Colonic mucosa (tissue), 4 donors: ENCODE results near the gene RPS5. TPM values are rescaled to one million over a fixed set of nuclear protein-coding genes. Genes with fewer than 3 reads are reported as not detected.

ENCODE experiments used
- DNase-seq: peaks from one replicate; pipeline ENCODE4 v3.0.0-alpha.2; 2020
- H3K27ac ChIP-seq: fragments of 200-600 bp; one replicate; pipeline ENCODE4 v1.8.0; 2021
- H3K27me3 ChIP-seq: fragments of 200-600 bp; one replicate; pipeline ENCODE4 v1.8.0; 2021
- H3K36me3 ChIP-seq: fragments of 200-600 bp; one replicate; pipeline ENCODE4 v1.8.0; 2021
- H3K4me1 ChIP-seq: fragments of 200-600 bp; one replicate; pipeline ENCODE4 v1.8.0; 2021; ENCODE audit warnings: mild to moderate bottlenecking
- H3K4me3 ChIP-seq: fragments of 200-600 bp; one replicate; pipeline ENCODE4 v1.8.0; 2021
- H3K9ac ChIP-seq, 2 donors: one replicate each; pipeline ENCODE4 v1.7.0; 2013; ENCODE audit warnings: control low read depth in 2 of 2, low read depth in 2 of 2, low read length in 2 of 2
- H3K9me3 ChIP-seq: fragments of 200-600 bp; one replicate; pipeline ENCODE4 v1.8.0; 2021
- CTCF ChIP-seq: fragments of 200-600 bp; IDR thresholded peaks from one replicate; pipeline ENCODE4 v1.8.0; 2022; ENCODE audit warnings: antibody characterized with exemption, mild to moderate bottlenecking
- intact Hi-C: fragments of 100-400 bp; cut with DNase I; formaldehyde crosslinking; loops from one replicate; pipeline ENCODE4 v1.14.1; 2022
- total RNA-seq, 2 donors: library from RNA; stranded (reverse); fragmentation: NEBNext Ultra II Directional in 1 of 2; extraction: Animal tissue kit (Norgen Biotek cat#: 25700) in 1 of 2; gene quantifications; one replicate each; pipeline ENCODE4 v1.2.1, GENCODE V29; 2021
- donor health status: healthy.
- donor health status: DM: no; HTN: no; CAD: no.
- donor health status: DM: no; HTN: no; CAD: no.

Gene RPS5
- total RNA-seq, 2 donors from 2014 or later: 781 to 884 TPM

GRCh38 chr19:58352760-58353671 is 34.1 kb upstream of the RPS5 start, which contains the start of gene A1BG:
Gene A1BG (minus strand): TSS chr19:58353492. CDS start chr19:58353437, 55 bp downstream.
- H3K27ac ChIP-seq: no peak within 1 kb of the TSS
- no peak for DNase-seq
- intact Hi-C loops: no loop called here
- TF ChIP-seq CTCF: no peak
- no peaks in the 10 kb centered on the region for H3K9me3 ChIP-seq
- peaks cover 6% of the 10 kb centered on the region for H3K27me3 ChIP-seq
- H3K36me3 ChIP-seq: no peaks in the 10 kb centered on the region
- no peak within 1 kb of the TSS for H3K4me3 ChIP-seq
- no peak within 1 kb of the TSS for H3K9ac ChIP-seq
- no peaks in the 10 kb centered on the region for H3K4me1 ChIP-seq

DNA sequence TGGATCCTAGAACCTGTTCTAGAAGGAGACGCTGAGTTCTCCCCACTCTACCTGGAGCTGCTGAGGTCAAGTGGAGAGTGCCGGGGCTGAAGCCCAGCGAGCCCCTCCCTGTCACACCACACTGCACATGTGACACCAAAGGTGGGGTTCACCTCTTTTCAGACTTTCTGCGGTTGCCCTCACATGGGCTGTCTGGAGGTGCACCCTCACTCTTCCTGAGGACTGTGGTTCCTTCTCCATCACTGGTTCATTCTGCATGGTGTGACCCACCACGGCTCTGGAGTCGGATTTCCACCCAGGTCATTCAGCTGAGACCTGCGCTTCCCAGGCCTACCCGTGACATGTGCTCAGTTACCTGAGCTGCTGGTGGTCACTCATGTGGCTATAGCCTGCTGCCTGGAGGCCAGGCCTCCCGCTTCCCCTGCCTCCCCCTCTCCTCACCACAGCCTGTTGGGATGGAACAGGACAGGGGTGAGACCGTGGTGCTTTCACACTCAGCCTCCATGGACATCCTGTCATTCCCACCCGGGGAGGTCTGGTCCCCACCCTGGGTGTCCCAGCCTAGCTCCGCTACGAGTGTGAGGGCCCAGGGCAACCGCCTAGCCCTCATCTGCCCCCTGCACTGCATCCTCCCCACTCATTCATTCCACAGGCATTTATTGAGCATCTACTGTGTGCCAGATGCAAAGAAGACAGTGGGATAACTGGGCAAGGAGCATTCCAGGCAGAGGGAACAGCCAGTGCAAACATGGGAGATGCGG is 33.2 kb upstream of the RPS5 start:
- Histone ChIP-seq H3K27me3 (peaks cover 5% of the 10 kb centered on the region), H3K9me3 (no peaks in the 10 kb centered on the region), H3K9ac (no peak overlapping the region), H3K4me3 (no peak overlapping the region), H3K36me3 (no peaks in the 10 kb centered on the region), H3K4me1 (no peaks in the 10 kb centered on the region), H3K27ac (no peak overlapping the region)
- intact Hi-C loops: no loop called here
- no peak for TF ChIP-seq CTCF
- DNase-seq: no peak

DNA sequence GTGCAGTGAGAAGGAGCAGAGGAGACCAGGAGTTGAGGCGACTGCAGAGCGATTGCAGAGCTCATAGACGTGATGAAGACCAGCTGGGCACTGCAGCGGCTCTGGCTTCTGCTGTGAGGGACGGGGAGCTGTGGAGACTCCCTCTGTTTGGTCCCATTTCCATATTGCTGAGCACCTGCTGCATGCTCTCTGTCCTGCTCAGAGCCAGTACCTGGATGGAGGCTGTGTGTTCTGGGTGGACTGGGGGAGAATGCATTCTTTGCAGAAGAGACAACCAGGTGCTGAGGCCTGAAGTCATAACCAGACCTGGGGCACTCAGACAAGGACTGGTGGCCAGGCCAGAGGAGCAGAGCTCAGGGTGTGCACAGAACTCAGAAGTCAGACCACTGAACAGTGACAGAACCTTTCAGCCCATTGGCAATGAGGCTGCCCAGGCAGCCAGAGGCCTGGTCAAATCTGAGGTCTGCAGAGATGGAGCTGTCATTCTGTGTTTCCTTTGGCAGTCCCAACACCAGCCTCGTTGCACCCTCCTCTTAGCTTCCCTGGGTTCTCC is 32.5 kb upstream of the RPS5 start:
- Histone ChIP-seq H3K4me1 (no peaks in the 10 kb centered on the region), H3K9ac (no peak overlapping the region), H3K4me3 (no peak overlapping the region), H3K36me3 (no peaks in the 10 kb centered on the region), H3K9me3 (no peaks in the 10 kb centered on the region), H3K27me3 (peaks cover 5% of the 10 kb centered on the region), H3K27ac (no peak overlapping the region)
- no peak for TF ChIP-seq CTCF
- no peak for DNase-seq
- intact Hi-C loops: no loop called here

DNA sequence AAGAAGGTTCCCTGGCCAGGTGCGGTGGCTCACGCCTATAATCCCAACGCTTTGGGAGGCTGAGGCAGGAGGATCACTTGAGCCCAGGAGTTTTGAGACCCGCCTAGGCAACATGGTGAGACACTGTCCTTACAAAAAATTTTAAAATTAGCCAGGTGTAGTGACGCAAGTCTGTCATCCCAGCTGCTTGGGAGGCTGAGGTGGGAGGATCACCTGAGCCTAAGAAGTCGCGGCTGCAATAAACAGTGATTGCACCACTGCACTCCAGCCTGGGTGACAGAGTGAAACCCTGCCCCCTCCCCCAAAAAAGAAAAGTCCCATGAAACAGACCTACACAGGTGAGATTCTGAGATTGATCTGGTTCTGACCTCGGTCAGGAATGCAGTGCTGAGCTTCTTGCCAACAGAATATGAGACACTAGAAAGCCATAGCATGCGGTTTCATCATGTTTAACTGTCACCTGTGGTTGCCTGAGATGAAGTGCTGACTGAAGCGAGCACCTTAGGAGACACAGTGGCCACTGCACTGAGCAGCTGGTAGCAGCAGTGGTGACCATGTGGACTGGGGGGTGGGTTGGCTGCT is 31.8 kb upstream of the RPS5 start:
- no peak for TF ChIP-seq CTCF
- peaks cover 5% of the 10 kb centered on the region for H3K27me3 ChIP-seq
- H3K4me1 ChIP-seq: no peaks in the 10 kb centered on the region
- no peaks in the 10 kb centered on the region for H3K9me3 ChIP-seq
- H3K27ac ChIP-seq: no peak overlapping the region
- no peak overlapping the region for H3K4me3 ChIP-seq
- intact Hi-C loops: no loop called here
- no peak for DNase-seq
- H3K36me3 ChIP-seq: no peaks in the 10 kb centered on the region
- no peak overlapping the region for H3K9ac ChIP-seq
